ENCODE measurements around the gene STX16. TPM values are rescaled to one million over a fixed set of nuclear protein-coding genes. Genes with fewer than 3 reads are reported as not detected.

Gene STX16
- total and polyA plus RNA-seq, 8 donors, result 17.9 to 67.0 (median 25.1) TPM

GRCh38 chr20:58635279-58635665 lies 15.8 kb upstream of the STX16 start:
- Histone ChIP-seq H3K4me3 (no peak overlapping the region), H3K27ac (no peak overlapping the region), H3K36me3 (no peaks in the 10 kb centered on the region), H3K9me3 (no peaks in the 10 kb centered on the region), H3K27me3 (no peaks in the 10 kb centered on the region), H3K4me1 (no peaks in the 10 kb centered on the region)
- no peak for ATAC-seq
- no peak for TF ChIP-seq CTCF (IDR thresholded peaks at IDR 0.05)
- 57 to 66% methylated on average over 11 of the region's 11 CpGs for WGBS, 2 donors
- intact Hi-C loops (cut with DNase I), result no loop called here
- FAIRE-seq, result no peak
- no peak for DNase-seq

GRCh38 chr20:58636396-58636982 lies 14.6 kb upstream of the STX16 start:
- no peak for ATAC-seq
- no peak for FAIRE-seq
- Histone ChIP-seq H3K9me3 (no peaks in the 10 kb centered on the region), H3K4me3 (no peak overlapping the region), H3K27ac (no peak overlapping the region), H3K27me3 (no peaks in the 10 kb centered on the region), H3K4me1 (no peaks in the 10 kb centered on the region), H3K36me3 (no peaks in the 10 kb centered on the region)
- 71 to 80% methylated on average over 10 of the region's 10 CpGs for WGBS, 2 donors
- intact Hi-C loops (cut with DNase I), result no loop called here
- DNase-seq, result no peak
- TF ChIP-seq CTCF (IDR thresholded peaks at IDR 0.05), result no peak

GRCh38 chr20:58636983-58637421 lies 14.1 kb upstream of the STX16 start:
- no peak for TF ChIP-seq CTCF (IDR thresholded peaks at IDR 0.05)
- Histone ChIP-seq H3K27ac (no peak overlapping the region), H3K36me3 (no peaks in the 10 kb centered on the region), H3K9me3 (no peaks in the 10 kb centered on the region), H3K27me3 (no peaks in the 10 kb centered on the region), H3K4me1 (no peaks in the 10 kb centered on the region), H3K4me3 (no peak overlapping the region)
- no peak for ATAC-seq
- 38 to 44% methylated on average over 8 of the region's 8 CpGs for WGBS, 2 donors
- intact Hi-C loops (cut with DNase I), result no loop called here
- no peak for FAIRE-seq
- DNase-seq, result no peak

- no peak for TF ChIP-seq CTCF (IDR thresholded peaks at IDR 0.05)
- intact Hi-C loops (cut with DNase I), result no loop called here
- Histone ChIP-seq H3K4me3 (no peak overlapping the region), H3K27me3 (no peaks in the 10 kb centered on the region), H3K4me1 (no peaks in the 10 kb centered on the region), H3K36me3 (no peaks in the 10 kb centered on the region), H3K9me3 (no peaks in the 10 kb centered on the region), H3K27ac (no peak overlapping the region)
- ATAC-seq, result no peak
- no peak for FAIRE-seq
- DNase-seq, result no peak
- 70 to 77% methylated on average over 24 of the region's 24 CpGs for WGBS, 2 donors
These were observed 13.4 kb upstream of the STX16 start for GRCh38 chr20:58637466-58638213.
